Stimulated activated CD4-positive, alpha-beta T cell treated with anti-CD3 and anti-CD28 coated beads, Interleukin-1b, Interleukin-23, amount 100 ng/mL, for 48 hours (primary cell): ENCODE data around the gene KDM5D.
A peak's percentile ranks its signal among the peaks of the same experiment; 100 is the strongest.

ENCODE experiments used
- DNase-seq: peaks from one replicate; pipeline ENCODE4 v3.0.0-alpha.2; 2020

KDM5D gene

GRCh38 chrY:19744381-19745378 lies at the start of gene KDM5D:
Gene KDM5D (minus strand): TSS chrY:19744726. CDS start chrY:19744534, 192 bp downstream.
- DNase-seq: peak; percentile 70

- DNase-seq: no peak
Observed at GRCh38 chrY:19768375-19768774, 23.8 kb upstream of the KDM5D start.

GRCh38 chrY:19743331-19743730 lies 1.2 kb downstream of the KDM5D start:
- no peak for DNase-seq

- no peak for DNase-seq
Observed at GRCh38 chrY:19742153-19742552, 2.4 kb downstream of the KDM5D start.

- DNase-seq: no peak
Observed at GRCh38 chrY:19734425-19734824, 10.1 kb downstream of the KDM5D start.

GRCh38 chrY:19717950-19718349 lies 26.6 kb downstream of the KDM5D start:
- no peak for DNase-seq

GRCh38 chrY:19717146-19717545 lies 27.4 kb downstream of the KDM5D start:
- no peak for DNase-seq

GRCh38 chrY:19715226-19715625 lies 29.3 kb downstream of the KDM5D start:
- no peak for DNase-seq

GRCh38 chrY:19713430-19713829 lies 31.1 kb downstream of the KDM5D start:
- DNase-seq: no peak

GRCh38 chrY:19706273-19706672 lies 38.3 kb downstream of the KDM5D start:
- DNase-seq: no peak

GRCh38 chrY:19698495-19698894 lies 46.0 kb downstream of the KDM5D start:
- DNase-seq: no peak

- DNase-seq: no peak
Observed at GRCh38 chrY:19680821-19681220, 63.7 kb downstream of the KDM5D start.
